HCT116 (cell line): ENCODE results near the gene EHF. TPM values are rescaled to one million over a fixed set of nuclear protein-coding genes. Genes with fewer than 3 reads are reported as not detected.

Experiments used
- ATAC-seq: fragments of 200-7000 bp; cut with Tn5 transposase; 2 replicates; pipeline ENCODE4 v1.9.1; 2020; ENCODE audit warnings: mild to moderate bottlenecking, moderate library complexity
- BruUV-seq: library from RNA; stranded (reverse); fragments of 400-500 nt; replicated peaks from 2 replicates; lab custom pipeline; 2021; lab: Mats Ljungman, UMichigan
- CTCF ChIA-PET: fragments of 300-600 bp; sonication (Branson Sonifier 250); formaldehyde crosslinking; loops from one replicate; lab custom pipeline; 2021; ENCODE audit warnings: antibody characterized with exemption; lab: Charles Lee
- POLR2A ChIA-PET: fragments of 300-600, 350-600 bp; sonication (Branson Sonifier 250); formaldehyde crosslinking; loops from one replicate; lab custom pipeline; 2021; ENCODE audit warnings: antibody characterized with exemption; lab: Charles Lee
- RAD21 ChIA-PET, 2 experiments: fragments of 300-600 bp; sonication (Branson Sonifier 250); formaldehyde crosslinking; loops; one replicate each; lab custom pipeline; 2023; ENCODE audit warnings: low total read pairs in 2 of 2; ENCODE audit not compliant: uncharacterized antibody in 2 of 2, unreplicated experiment in 2 of 2, low non-redundant PET in 1 of 2; lab: Charles Lee
- DNase-seq: peaks from one replicate; pipeline ENCODE4 v3.0.0-alpha.2; 2010; ENCODE audit warnings: low read depth, low spot score
- H2AFZ ChIP-seq: fragments of 200-600 bp; shearing (Covaris generic), sonication (generic); 2 replicates; pipeline ENCODE4 v1.6.1; 2017; ENCODE audit warnings: low read depth, mixed run types, mixed read lengths, antibody characterized with exemption, low read length; ENCODE audit not compliant: poor library complexity, severe bottlenecking
- H3K27ac ChIP-seq: 2 replicates; pipeline ENCODE4 v1.5.1; 2012; ENCODE audit warnings: low read depth, low read length
- H3K27me3 ChIP-seq: fragments of 200-600 bp; sonication (generic); 2 replicates; pipeline ENCODE4 v1.6.1; 2016; ENCODE audit warnings: mixed run types, low read length, mixed read lengths; ENCODE audit not compliant: insufficient read depth
- H3K36me3 ChIP-seq, 2 experiments: fragments of 200-500 bp in 1 of 2; fragments of 200-600 bp in 1 of 2; sonication (Bioruptor generic) in 1 of 2; sonication (generic) in 1 of 2; 2 replicates each; pipeline versions ENCODE4 v1.5.1 to v1.6.1; 2014 to 2016; ENCODE audit warnings: low read length in 2 of 2, inconsistent platforms in 1 of 2, mixed read lengths in 1 of 2, mixed run types in 1 of 2; ENCODE audit not compliant: insufficient read depth in 2 of 2, control insufficient read depth in 1 of 2
- H3K4me1 ChIP-seq, 2 experiments: fragments of 200-600 bp in 1 of 2; sonication (generic) in 1 of 2; 2 replicates each; pipeline versions ENCODE4 v1.5.1 to v1.6.1; 2012 to 2017; ENCODE audit warnings: low read length in 2 of 2, inconsistent platforms in 1 of 2, mild to moderate bottlenecking in 1 of 2, mixed read lengths in 1 of 2, mixed run types in 1 of 2, moderate library complexity in 1 of 2; ENCODE audit not compliant: insufficient read depth in 2 of 2, control insufficient read depth in 1 of 2
- H3K4me2 ChIP-seq: fragments of 200-600 bp; sonication (generic); 2 replicates; pipeline ENCODE4 v1.6.1; 2017; ENCODE audit warnings: mixed run types, low read length, mixed read lengths
- H3K4me3 ChIP-seq, 2 experiments: fragments of 200-600 bp in 1 of 2; sonication (generic) in 1 of 2; replicated peaks in 1 of 2; 2 replicates each; pipeline ENCODE4 v1.5.1; 2011 to 2016; ENCODE audit warnings: low read length in 2 of 2, control low read depth in 1 of 2, low read depth in 1 of 2, mild to moderate bottlenecking in 1 of 2, mixed read lengths in 1 of 2, mixed run types in 1 of 2
- H3K79me2 ChIP-seq: fragments of 200-600 bp; sonication (generic); 2 replicates; pipeline ENCODE4 v1.6.1; 2017; ENCODE audit warnings: mild to moderate bottlenecking, mixed run types, low read length, moderate library complexity, mixed read lengths; ENCODE audit not compliant: insufficient read depth
- H3K9ac ChIP-seq: fragments of 200-600 bp; sonication (generic); 2 replicates; pipeline ENCODE4 v1.6.1; 2016; ENCODE audit warnings: low read length, mixed read lengths
- H3K9me2 ChIP-seq: fragments of 200-600 bp; sonication (generic), shearing (Covaris generic); 2 replicates; pipeline ENCODE4 v1.6.1; 2017; ENCODE audit warnings: mixed run types, mild to moderate bottlenecking, moderate library complexity; ENCODE audit not compliant: insufficient read depth
- H3K9me3 ChIP-seq, 2 experiments: fragments of 200-500 bp in 1 of 2; fragments of 200-600 bp in 1 of 2; sonication (Bioruptor generic) in 1 of 2; sonication (generic) in 1 of 2; 2 replicates each; pipeline ENCODE4 v1.6.1; 2014 to 2017; ENCODE audit warnings: low read length in 2 of 2, mixed read lengths in 2 of 2, inconsistent platforms in 1 of 2, low read depth in 1 of 2, mild to moderate bottlenecking in 1 of 2, mixed run types in 1 of 2, moderate library complexity in 1 of 2; ENCODE audit not compliant: control insufficient read depth in 1 of 2, insufficient read depth in 1 of 2
- H4K20me1 ChIP-seq: fragments of 200-600 bp; sonication (generic), shearing (Covaris generic); 2 replicates; pipeline ENCODE4 v1.6.1; 2017; ENCODE audit warnings: mixed run types, mild to moderate bottlenecking, moderate library complexity; ENCODE audit not compliant: insufficient read depth
- CBX3 ChIP-seq: IDR thresholded peaks from 2 replicates; pipeline ENCODE4 v1.6.1; 2012; ENCODE audit warnings: low read depth
- CEBPB ChIP-seq: IDR thresholded peaks from 2 replicates; pipeline ENCODE4 v1.6.1; 2012; ENCODE audit warnings: low read depth
- EZH2 ChIP-seq: fragments of 200-600 bp; sonication (generic); IDR thresholded peaks from 2 replicates; pipeline ENCODE4 v1.6.1; 2017; ENCODE audit warnings: antibody characterized with exemption, mixed run types
- EZH2phosphoT487 ChIP-seq: fragments of 200-600 bp; IDR thresholded peaks from 2 replicates; pipeline ENCODE4 v1.6.1; 2018; ENCODE audit warnings: antibody characterized with exemption, borderline replicate concordance
- POLR2A ChIP-seq: IDR thresholded peaks from 2 replicates; pipeline ENCODE4 v1.7.0; 2011; ENCODE audit warnings: borderline replicate concordance; ENCODE audit not compliant: insufficient read depth, insufficient read length; ENCODE audit errors: extremely low read depth
- POLR2AphosphoS5 ChIP-seq: IDR thresholded peaks from 2 replicates; pipeline ENCODE4 v1.6.1; 2011; ENCODE audit warnings: mild to moderate bottlenecking, low read depth, low read length, moderate library complexity
- RAD21 ChIP-seq: IDR thresholded peaks from 2 replicates; pipeline ENCODE4 v1.6.1; 2012; ENCODE audit warnings: low read depth, mild to moderate bottlenecking
- SIN3A ChIP-seq: IDR thresholded peaks from 2 replicates; pipeline ENCODE4 v1.6.1; 2012; ENCODE audit warnings: low read depth
- SP1 ChIP-seq: IDR thresholded peaks from 2 replicates; pipeline ENCODE4 v1.6.1; 2012; ENCODE audit warnings: low read depth
- SRF ChIP-seq: IDR thresholded peaks from 2 replicates; pipeline ENCODE4 v1.6.1; 2012; ENCODE audit warnings: low read depth
- TCF7L2 ChIP-seq: IDR thresholded peaks from 2 replicates; pipeline ENCODE4 v1.7.0; 2011; ENCODE audit warnings: borderline replicate concordance, inconsistent platforms; ENCODE audit not compliant: insufficient read depth, insufficient read length; ENCODE audit errors: extremely low read depth
- YY1 ChIP-seq: IDR thresholded peaks from 2 replicates; pipeline ENCODE4 v1.6.1; 2011; ENCODE audit warnings: low read length, low read depth, moderate library complexity, mild to moderate bottlenecking; ENCODE audit not compliant: insufficient replicate concordance; ENCODE audit errors: extremely low read depth
- ZFX ChIP-seq: fragments of 450-650 bp; IDR thresholded peaks from 2 replicates; pipeline ENCODE4 v1.6.1; 2017
- intact Hi-C: fragments of 100-400 bp; cut with micrococcal nuclease; formaldehyde crosslinking; loops from 2 replicates; pipeline ENCODE4 v1.10.0; 2022
- total RNA-seq: library from RNA; stranded (reverse); gene quantifications from one replicate; pipeline ENCODE4 v1.2.1, GENCODE V29; 2021; ENCODE audit not compliant: unreplicated experiment
- TF ChIP-seq, protein P1 (sequence below): IDR thresholded peaks from 2 replicates; pipeline ENCODE4 v1.6.1; 2012
- TF ChIP-seq, protein P2 (sequence below): IDR thresholded peaks from 2 replicates; pipeline ENCODE4 v1.6.1; 2011; ENCODE audit warnings: mild to moderate bottlenecking, low read length, moderate library complexity; ENCODE audit not compliant: insufficient replicate concordance; ENCODE audit errors: extremely low read depth
- TF ChIP-seq, protein P3 (sequence below), 3 experiments: fragments of 200-600 bp in 1 of 3; sonication (generic) in 1 of 3; IDR thresholded peaks in 2 of 3; conservative IDR thresholded peaks in 1 of 3; 2 replicates each; pipeline ENCODE4 v1.5.1; 2012 to 2017; ENCODE audit warnings: low read depth in 2 of 3, low read length in 2 of 3, antibody characterized with exemption in 1 of 3, borderline replicate concordance in 1 of 3, control low read depth in 1 of 3, mild to moderate bottlenecking in 1 of 3, mixed read lengths in 1 of 3, mixed run types in 1 of 3, moderate library complexity in 1 of 3; ENCODE audit not compliant: insufficient read depth in 1 of 3
- TF ChIP-seq, protein P4 (sequence below): IDR thresholded peaks from 2 replicates; pipeline ENCODE4 v1.6.1; 2012

EHF gene
- total RNA-seq, 1 experiment from 2014 or later = 51.5 TPM

DNA sequence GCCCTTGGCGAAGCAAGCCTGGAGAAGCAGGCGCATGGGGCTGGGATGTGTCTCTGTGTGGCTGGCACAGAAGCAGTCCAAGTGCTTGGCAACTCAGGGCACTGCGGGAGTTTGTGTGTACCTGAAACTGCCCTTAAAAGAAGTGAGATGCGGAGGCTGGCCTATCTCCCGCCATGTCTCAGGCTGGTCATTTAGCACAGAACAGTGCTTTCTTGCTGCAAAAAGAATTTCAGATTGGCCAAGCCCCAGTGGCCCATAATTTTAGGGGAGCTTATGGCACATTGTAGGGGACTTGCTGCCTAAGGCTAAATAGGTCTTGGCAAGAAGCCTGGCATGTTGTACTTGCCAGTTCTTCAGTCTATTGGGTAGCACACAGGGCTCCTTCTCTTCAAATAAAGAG lies 16.4 kb downstream of the EHF start (continued):
- TF ChIP-seq CEBPB = no peak
- TF ChIP-seq POLR2AphosphoS5 = no peak
- TF ChIP-seq, protein P1, sequence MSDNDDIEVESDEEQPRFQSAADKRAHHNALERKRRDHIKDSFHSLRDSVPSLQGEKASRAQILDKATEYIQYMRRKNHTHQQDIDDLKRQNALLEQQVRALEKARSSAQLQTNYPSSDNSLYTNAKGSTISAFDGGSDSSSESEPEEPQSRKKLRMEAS = no peak
- TF ChIP-seq SRF = no peak
- TF ChIP-seq SIN3A = no peak
- TF ChIP-seq, protein P2, sequence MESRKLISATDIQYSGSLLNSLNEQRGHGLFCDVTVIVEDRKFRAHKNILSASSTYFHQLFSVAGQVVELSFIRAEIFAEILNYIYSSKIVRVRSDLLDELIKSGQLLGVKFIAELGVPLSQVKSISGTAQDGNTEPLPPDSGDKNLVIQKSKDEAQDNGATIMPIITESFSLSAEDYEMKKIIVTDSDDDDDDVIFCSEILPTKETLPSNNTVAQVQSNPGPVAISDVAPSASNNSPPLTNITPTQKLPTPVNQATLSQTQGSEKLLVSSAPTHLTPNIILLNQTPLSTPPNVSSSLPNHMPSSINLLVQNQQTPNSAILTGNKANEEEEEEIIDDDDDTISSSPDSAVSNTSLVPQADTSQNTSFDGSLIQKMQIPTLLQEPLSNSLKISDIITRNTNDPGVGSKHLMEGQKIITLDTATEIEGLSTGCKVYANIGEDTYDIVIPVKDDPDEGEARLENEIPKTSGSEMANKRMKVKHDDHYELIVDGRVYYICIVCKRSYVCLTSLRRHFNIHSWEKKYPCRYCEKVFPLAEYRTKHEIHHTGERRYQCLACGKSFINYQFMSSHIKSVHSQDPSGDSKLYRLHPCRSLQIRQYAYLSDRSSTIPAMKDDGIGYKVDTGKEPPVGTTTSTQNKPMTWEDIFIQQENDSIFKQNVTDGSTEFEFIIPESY = no peak
- no peak for TF ChIP-seq RAD21

DNA sequence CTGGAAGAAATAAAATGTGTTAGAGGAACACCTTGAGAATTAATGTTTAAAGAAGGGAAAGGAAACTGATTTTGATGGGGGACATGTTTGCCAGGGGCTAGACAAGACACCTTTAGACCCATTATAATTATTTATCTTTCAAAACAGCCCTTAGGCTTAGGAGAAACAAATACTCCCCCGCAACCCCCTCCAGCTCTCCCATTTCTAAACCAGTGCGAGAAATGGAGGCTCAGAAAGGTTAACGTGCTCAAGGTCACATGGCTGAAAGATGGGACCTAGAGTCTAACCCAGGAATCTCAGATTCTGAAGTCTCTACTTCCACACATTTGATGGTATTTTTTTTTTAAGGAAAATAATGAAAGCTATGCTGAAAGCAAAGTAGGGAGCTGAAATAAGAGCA lies 18.0 kb downstream of the EHF start:
- Histone ChIP-seq H4K20me1 (no peaks in the 10 kb centered on the region), H2AFZ (no peak overlapping the region), H3K9ac (peak overlapping the region; percentile 47), H3K27ac (peak overlapping the region; percentile 57), H3K4me1 (peaks cover 31 to 97% of the 10 kb centered on the region in 2 experiments), H3K9me2 (no peaks in the 10 kb centered on the region), H3K36me3 (0 out of 4 replicates have a peak, but pooled peaks cover 0 to 5% of the 10 kb centered on the region in 2 experiments), H3K79me2 (peaks cover 95% of the 10 kb centered on the region), H3K4me3 (no peak overlapping the region), H3K4me2 (peak overlapping the region; percentile 69), H3K27me3 (no peaks in the 10 kb centered on the region), H3K9me3 (no peaks in the 10 kb centered on the region)
- ChIA-PET RAD21 (no interaction called here), POLR2A (interaction anchor here (1.3 kb wide), 1 partner anchor 15 kb away, joined by 3 read pairs; no protein-coding TSS in a partner anchor), CTCF (no interaction called here)
- TF ChIP-seq TCF7L2 (no peak), EZH2phosphoT487 (no peak), SP1 (no peak), YY1 (no peak), EZH2 (no peak), POLR2AphosphoS5 (no peak), POLR2A (no peak), ZFX (no peak), RAD21 (no peak), CBX3 (no peak)
- TF ChIP-seq, protein P3, sequence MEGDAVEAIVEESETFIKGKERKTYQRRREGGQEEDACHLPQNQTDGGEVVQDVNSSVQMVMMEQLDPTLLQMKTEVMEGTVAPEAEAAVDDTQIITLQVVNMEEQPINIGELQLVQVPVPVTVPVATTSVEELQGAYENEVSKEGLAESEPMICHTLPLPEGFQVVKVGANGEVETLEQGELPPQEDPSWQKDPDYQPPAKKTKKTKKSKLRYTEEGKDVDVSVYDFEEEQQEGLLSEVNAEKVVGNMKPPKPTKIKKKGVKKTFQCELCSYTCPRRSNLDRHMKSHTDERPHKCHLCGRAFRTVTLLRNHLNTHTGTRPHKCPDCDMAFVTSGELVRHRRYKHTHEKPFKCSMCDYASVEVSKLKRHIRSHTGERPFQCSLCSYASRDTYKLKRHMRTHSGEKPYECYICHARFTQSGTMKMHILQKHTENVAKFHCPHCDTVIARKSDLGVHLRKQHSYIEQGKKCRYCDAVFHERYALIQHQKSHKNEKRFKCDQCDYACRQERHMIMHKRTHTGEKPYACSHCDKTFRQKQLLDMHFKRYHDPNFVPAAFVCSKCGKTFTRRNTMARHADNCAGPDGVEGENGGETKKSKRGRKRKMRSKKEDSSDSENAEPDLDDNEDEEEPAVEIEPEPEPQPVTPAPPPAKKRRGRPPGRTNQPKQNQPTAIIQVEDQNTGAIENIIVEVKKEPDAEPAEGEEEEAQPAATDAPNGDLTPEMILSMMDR (IDR thresholded peaks at IDR 0.05 in 2 of 3, conservative IDR thresholded peaks at IDR 0.05 in 1 of 3; ENCODE audit: borderline replicate concordance in 1 of 3, insufficient read depth in 1 of 3, low read depth in 2 of 3, low read length in 2 of 3) = no peak
- TF ChIP-seq, protein P1 = no peak
- TF ChIP-seq, protein P4, sequence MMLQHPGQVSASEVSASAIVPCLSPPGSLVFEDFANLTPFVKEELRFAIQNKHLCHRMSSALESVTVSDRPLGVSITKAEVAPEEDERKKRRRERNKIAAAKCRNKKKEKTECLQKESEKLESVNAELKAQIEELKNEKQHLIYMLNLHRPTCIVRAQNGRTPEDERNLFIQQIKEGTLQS = no peak
- TF ChIP-seq, protein P2 = no peak
- DNase-seq (no peak), ATAC-seq (no peak)
- BruUV-seq = no TSS peak
- intact Hi-C loops = no loop called here
